SJSA1 (cell line): ENCODE measurements around the gene HMGCS2. TPM values are rescaled to one million over a fixed set of nuclear protein-coding genes. Genes with fewer than 3 reads are reported as not detected.

Source experiments
- DNase-seq, 2 experiments: peaks; one replicate each; pipeline ENCODE4 v3.0.0-alpha.2; 2015 to 2020; ENCODE audit warnings: low spot score in 2 of 2, low read depth in 1 of 2
- H3K27ac ChIP-seq: fragments of 250-450 bp; sonication (Bioruptor Pico); 2 replicates; pipeline ENCODE4 v1.5.1; 2020; ENCODE audit warnings: mild to moderate bottlenecking, moderate library complexity
- H3K27me3 ChIP-seq: fragments of 250-450 bp; sonication (Bioruptor Pico); replicated peaks from 2 replicates; pipeline ENCODE4 v1.5.1; 2020; ENCODE audit warnings: mild to moderate bottlenecking, moderate library complexity
- H3K36me3 ChIP-seq: fragments of 250-450 bp; sonication (Bioruptor Pico); 2 replicates; pipeline ENCODE4 v1.5.1; 2020; ENCODE audit warnings: mild to moderate bottlenecking
- H3K4me1 ChIP-seq: fragments of 250-450 bp; sonication (Bioruptor Pico); replicated peaks from 2 replicates; pipeline ENCODE4 v1.6.1; 2021; ENCODE audit warnings: mild to moderate bottlenecking
- H3K4me3 ChIP-seq: fragments of 250-450 bp; sonication (Bioruptor Pico); 2 replicates; pipeline ENCODE4 v1.5.1; 2020; ENCODE audit warnings: mild to moderate bottlenecking
- H3K9me3 ChIP-seq: fragments of 250-450 bp; sonication (Bioruptor Pico); replicated peaks from 2 replicates; pipeline ENCODE4 v1.5.1; 2020; ENCODE audit warnings: mild to moderate bottlenecking
- total RNA-seq: library from RNA; depleted of rRNA; stranded (reverse); fragments of >200 nt; shearing (Covaris generic); gene quantifications from 2 replicates; pipeline ENCODE4 v1.2.3, GENCODE V29; 2014; rRNA removed

Gene HMGCS2
- not detected in 2 replicates for total RNA-seq

DNA sequence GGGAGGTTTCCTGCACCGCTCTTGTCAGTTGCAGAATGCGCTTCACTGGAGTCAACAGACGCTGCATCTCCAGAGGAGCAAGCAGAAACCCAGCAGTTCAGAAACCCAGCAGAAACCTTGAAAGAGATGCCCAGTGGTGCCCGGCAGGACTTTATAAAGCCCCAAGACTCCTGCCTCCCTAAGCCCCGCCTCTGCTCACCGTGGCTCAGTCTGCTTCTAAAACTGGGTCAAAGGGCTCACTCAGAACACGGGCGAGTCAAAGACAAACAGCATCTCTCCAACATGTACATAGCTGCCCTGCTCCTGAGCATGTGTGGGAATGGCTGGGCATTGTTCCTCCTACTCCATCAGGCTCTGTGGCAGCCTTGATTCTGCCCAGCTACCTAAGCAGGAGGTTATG, at the start of gene HMGCS2:
Gene HMGCS2 (minus strand): TSS at position 128 of the 400 bp plus-strand sequence. CDS start 61 bp downstream, at position 67.
- no peaks in the 10 kb centered on the region for H3K36me3 ChIP-seq
- no peak for DNase-seq

DNA sequence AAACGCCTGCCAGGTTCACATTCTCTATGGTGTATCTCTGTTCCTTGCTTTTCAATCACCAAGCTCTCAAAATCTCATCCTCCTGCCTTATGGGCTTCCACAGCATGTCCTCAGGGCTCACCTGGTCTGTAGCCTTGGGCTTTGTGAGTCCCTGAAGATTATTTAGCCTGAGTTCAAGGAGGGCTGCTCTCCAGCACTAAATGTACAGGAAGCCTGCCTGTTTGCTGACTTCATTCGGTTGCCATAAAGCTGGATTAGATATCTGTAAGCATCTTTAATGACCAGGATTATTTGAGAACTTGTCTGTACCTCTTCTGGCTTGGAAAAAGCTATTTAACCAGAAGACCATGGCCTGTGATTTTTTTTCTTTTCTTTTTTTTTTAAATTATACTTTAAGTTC, 49.5 kb upstream of the HMGCS2 start:
- no peaks in the 10 kb centered on the region for H3K4me1 ChIP-seq
- no peaks in the 10 kb centered on the region for H3K27me3 ChIP-seq
- H3K36me3 ChIP-seq: no peaks in the 10 kb centered on the region
- H3K27ac ChIP-seq: no peak overlapping the region
- no peak for DNase-seq
- no peaks in the 10 kb centered on the region for H3K9me3 ChIP-seq
- H3K4me3 ChIP-seq: no peak overlapping the region

More for the DNA sequence above, at the start of gene HMGCS2:
- no peaks in the 10 kb centered on the region for H3K9me3 ChIP-seq
- H3K27me3 ChIP-seq: no peaks in the 10 kb centered on the region; the same call in 1 of the 2 replicates
- no peak within 1 kb of the TSS for H3K27ac ChIP-seq
- no peak within 1 kb of the TSS for H3K4me3 ChIP-seq
- no peaks in the 10 kb centered on the region; the same call in 1 of the 2 replicates for H3K4me1 ChIP-seq

DNA sequence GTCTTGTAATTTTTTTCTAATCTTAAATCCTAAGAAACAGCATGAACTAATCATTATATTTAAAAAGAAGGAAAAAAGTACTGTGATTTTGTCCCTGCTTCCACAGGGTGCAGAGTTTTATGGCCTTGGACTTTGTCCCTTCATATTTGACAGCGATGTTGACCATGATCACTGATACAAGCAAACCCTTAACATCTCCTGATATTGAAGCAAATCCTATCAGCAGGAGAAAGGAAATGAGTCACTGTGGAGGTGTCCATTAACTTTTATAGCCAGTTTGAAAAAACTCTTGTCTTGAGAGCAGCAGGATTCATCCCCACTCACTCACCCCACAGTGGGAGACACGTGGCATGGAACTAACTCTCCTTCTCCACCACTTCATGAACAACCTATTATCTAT, 47.7 kb upstream of the HMGCS2 start:
- H3K4me1 ChIP-seq: no peaks in the 10 kb centered on the region
- no peaks in the 10 kb centered on the region for H3K27me3 ChIP-seq
- no peaks in the 10 kb centered on the region for H3K9me3 ChIP-seq
- no peak overlapping the region for H3K4me3 ChIP-seq
- no peaks in the 10 kb centered on the region for H3K36me3 ChIP-seq
- no peak for DNase-seq
- no peak overlapping the region for H3K27ac ChIP-seq

DNA sequence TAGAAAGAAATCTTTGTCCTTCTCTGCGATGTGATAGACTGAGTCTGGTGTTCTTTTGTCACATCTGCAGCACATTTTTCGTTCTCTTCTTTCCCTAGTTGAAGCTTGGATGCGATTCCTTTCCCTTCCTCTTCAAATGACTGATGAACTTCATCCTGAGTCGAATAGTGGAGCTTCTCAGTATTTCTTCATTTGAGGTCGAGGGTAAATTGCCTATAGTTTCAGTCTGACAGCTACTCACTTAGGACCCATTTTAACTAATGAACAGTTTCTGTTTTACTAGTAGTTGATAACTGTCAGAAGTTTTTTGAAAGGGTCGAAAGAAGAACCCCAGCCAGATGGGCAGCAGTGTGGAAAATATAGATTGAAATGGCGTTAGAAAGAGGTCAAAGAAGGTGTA, 47.2 kb upstream of the HMGCS2 start:
- Histone ChIP-seq H3K27me3 (no peaks in the 10 kb centered on the region), H3K4me3 (no peak overlapping the region)

DNA sequence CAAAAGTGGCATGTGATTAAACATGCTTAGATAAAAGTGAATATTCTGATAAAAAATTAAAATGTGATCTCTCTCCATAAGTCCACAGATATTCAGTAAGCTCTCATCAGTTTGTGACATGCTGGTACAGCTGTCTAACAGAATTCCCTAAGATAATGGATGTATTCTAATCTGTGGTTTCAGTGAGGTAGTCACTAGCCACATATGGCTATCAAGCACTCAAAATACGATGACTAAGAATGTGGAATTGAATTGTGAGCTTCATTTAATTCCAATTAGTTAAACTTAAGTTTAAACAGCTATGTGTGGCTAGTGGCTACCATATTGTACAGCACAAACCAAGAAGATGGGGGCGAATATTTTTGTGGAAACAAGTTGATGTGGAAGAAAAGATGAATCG, 46.7 kb upstream of the HMGCS2 start:
- Histone ChIP-seq H3K4me3 (no peak overlapping the region), H3K4me1 (no peaks in the 10 kb centered on the region), H3K27me3 (no peaks in the 10 kb centered on the region), H3K36me3 (no peaks in the 10 kb centered on the region), H3K27ac (no peak overlapping the region), H3K9me3 (no peaks in the 10 kb centered on the region)
- no peak for DNase-seq

More for the DNA sequence above, 47.2 kb upstream of the HMGCS2 start:
- no peak for DNase-seq
- Histone ChIP-seq H3K27ac (no peak overlapping the region), H3K36me3 (no peaks in the 10 kb centered on the region), H3K9me3 (no peaks in the 10 kb centered on the region), H3K4me1 (no peaks in the 10 kb centered on the region)

DNA sequence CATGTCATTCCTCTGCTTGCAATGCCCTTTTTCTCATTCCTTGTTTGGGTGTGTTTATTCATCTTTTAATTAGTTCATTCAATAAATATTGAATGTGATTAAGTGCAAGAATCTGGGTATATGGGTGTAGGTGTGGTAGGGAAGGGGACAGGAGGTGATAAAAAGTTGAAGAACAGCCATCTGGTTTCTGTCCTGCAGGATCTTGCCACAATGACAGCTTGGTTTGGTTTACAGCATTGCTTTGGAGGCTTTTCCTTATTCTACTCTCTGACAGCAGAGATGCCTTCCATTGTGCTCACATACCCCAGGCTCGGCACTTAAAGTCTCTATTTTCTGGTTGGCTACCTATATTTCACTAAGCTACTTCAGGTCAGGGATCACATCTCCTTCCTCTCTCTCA, 45.6 kb upstream of the HMGCS2 start:
- no peaks in the 10 kb centered on the region for H3K9me3 ChIP-seq
- DNase-seq: no peak
- no peaks in the 10 kb centered on the region for H3K36me3 ChIP-seq
- H3K27me3 ChIP-seq: no peaks in the 10 kb centered on the region
- no peak overlapping the region for H3K27ac ChIP-seq
- H3K4me3 ChIP-seq: no peak overlapping the region
- H3K4me1 ChIP-seq: no peaks in the 10 kb centered on the region

DNA sequence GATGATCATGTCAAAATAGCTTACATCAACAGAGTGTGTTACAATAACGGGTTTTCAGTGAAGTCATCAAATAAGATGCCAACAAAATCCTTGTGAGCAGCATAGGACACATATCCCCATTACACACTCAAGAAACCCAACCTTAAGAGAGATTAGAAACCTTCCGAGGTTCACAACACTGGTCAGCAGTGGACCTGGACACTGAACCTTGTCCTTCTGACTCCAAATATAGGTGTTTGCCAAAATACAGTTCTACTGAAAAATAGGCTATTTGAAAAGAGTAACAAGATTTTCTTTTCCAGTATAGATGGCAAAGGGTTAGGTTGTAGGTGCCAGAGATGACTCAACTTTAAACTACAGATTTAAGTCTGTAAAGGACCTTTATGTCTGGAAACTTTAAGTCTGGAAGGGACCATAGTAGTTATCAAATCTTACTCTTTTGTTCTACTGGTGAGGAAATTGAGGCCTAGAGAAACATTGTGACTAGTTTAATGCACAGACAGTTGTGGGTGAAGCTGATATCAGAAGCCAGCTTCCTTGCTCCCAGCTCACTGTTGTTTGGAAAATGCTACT, 43.4 kb upstream of the HMGCS2 start:
- Histone ChIP-seq H3K27ac (no peak overlapping the region), H3K27me3 (no peaks in the 10 kb centered on the region; the same call in 1 of the 2 replicates), H3K9me3 (no peaks in the 10 kb centered on the region), H3K4me1 (no peaks in the 10 kb centered on the region), H3K36me3 (no peaks in the 10 kb centered on the region), H3K4me3 (no peak overlapping the region)
- no peak for DNase-seq

DNA sequence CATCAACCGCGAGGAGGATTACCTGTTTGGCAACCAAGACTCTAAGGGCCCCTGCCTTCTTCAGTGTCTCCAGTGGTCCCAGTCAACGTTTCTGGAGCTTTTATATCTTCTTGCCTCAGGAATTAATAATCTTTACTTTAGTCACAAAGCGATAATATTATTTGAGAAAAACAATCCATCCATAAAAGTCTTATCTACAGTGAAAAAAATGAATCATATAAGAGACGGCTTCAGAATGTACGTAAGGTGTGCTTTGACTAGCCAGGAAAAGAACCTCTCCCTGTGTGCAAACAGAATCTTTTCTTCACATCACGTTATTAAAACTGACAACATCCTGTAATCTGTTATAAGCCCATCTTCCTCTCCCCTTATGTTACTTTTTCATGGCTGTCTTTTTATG, 42.7 kb upstream of the HMGCS2 start, which contains the start of gene REG4:
Gene REG4 (minus strand): TSS at position 74 of the 400 bp plus-strand sequence. CDS start 2,691 bp downstream, outside the sequence.
- Histone ChIP-seq H3K27ac (no peak within 1 kb of the TSS), H3K36me3 (no peaks in the 10 kb centered on the region), H3K27me3 (no peaks in the 10 kb centered on the region; the same call in 1 of the 2 replicates), H3K4me1 (no peaks in the 10 kb centered on the region), H3K9me3 (no peaks in the 10 kb centered on the region), H3K4me3 (no peak within 1 kb of the TSS)
- no peak for DNase-seq

DNA sequence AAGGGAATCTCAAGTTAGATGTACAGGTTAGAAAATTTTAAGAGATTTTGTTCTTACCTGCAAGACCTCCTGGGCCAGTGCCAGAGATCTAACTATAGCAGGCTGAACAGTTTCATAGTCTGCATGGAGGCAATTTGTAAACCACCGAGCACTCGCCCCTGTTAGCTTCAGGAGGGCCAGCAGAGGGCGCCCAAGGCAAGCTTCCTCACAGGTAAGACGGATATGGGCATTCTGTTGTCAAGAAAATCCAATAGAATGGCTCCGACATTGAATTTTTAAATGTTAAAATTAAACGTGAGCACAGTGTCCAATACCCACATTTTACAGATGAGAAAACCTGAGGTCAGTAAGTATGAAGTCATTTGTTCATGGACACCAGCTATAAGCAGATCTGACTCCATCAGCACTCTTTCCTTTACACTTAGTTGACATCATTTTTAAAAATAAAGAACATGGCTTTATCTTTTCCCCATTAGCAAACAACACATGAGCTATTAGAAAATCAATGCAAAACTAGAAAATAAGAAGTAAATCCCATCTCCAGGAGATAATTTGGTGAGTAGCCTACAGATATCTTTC, 40.4 kb upstream of the HMGCS2 start:
- no peak overlapping the region for H3K4me3 ChIP-seq
- peak; percentile 44 to 64 for DNase-seq
- H3K4me1 ChIP-seq: no peaks in the 10 kb centered on the region
- no peaks in the 10 kb centered on the region; the same call in 1 of the 2 replicates for H3K27me3 ChIP-seq
- no peaks in the 10 kb centered on the region for H3K36me3 ChIP-seq
- no peaks in the 10 kb centered on the region for H3K9me3 ChIP-seq
- H3K27ac ChIP-seq: no peak overlapping the region

DNA sequence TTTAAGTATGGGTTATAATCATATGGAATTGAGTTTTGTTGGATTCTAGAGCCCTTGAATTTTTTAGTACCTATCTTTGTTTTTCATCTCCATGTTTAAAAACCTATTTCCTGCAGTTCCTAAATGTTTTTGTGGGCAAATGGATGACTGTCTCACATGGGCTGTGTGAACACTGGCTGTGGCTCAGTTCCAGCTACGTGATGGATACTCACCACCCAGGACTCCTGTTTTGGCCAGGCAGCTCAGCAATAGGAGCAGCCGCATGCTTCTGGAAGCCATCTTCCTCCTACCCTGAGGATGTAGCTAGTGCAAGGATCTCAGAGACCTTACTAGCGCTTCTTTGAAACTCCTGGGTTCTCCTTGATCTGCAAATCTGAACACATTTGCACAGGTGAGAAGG, 39.8 kb upstream of the HMGCS2 start:
- H3K9me3 ChIP-seq: no peaks in the 10 kb centered on the region
- H3K27me3 ChIP-seq: no peaks in the 10 kb centered on the region; the same call in 1 of the 2 replicates
- no peaks in the 10 kb centered on the region for H3K36me3 ChIP-seq
- DNase-seq: no peak
- H3K27ac ChIP-seq: no peak overlapping the region
- no peaks in the 10 kb centered on the region for H3K4me1 ChIP-seq
- H3K4me3 ChIP-seq: no peak overlapping the region

DNA sequence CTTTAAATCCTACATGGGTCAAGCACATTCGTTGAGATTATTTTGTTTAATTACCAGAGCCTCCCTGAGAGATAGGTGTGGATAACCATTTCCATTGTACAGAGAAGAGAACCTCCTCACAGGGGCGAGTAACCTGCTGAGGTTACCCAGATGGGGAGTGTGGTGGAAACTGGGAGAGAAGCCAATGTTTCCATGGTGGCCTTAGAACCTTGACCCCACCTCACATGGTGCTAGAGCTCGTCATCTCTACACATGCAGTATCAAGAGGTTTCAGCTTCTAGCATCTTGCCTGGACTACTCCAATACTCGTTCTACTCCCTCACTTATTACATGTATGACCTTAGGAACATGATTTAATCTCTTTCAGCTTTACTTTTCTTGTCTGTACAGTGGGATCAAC, 37.8 kb upstream of the HMGCS2 start:
- no peaks in the 10 kb centered on the region for H3K9me3 ChIP-seq
- DNase-seq: no peak
- no peak overlapping the region for H3K27ac ChIP-seq
- no peaks in the 10 kb centered on the region for H3K36me3 ChIP-seq
- no peaks in the 10 kb centered on the region; the same call in 1 of the 2 replicates for H3K27me3 ChIP-seq
- H3K4me3 ChIP-seq: no peak overlapping the region
- no peaks in the 10 kb centered on the region for H3K4me1 ChIP-seq

DNA sequence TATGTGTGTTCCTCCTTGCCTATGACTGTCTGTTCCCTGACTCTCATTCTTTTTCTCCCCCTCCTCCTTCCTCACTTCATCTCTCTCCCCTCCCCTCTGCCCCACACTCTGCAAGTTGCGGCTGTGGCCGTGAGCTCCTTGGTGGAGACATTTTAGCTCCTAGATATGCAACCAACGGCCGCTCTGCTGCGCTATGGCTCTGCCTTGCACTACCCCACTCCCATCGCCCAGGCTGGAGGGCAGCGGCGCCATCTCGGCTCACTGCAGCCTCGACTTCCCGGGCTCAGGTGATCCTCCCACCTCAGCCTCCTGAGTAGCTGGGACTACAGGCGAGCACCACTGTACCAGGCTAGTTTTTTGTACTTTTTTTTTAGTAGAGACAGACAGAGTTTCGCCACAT, 37.0 kb upstream of the HMGCS2 start:
- Histone ChIP-seq H3K27ac (no peak overlapping the region), H3K36me3 (no peaks in the 10 kb centered on the region), H3K4me3 (no peak overlapping the region), H3K27me3 (no peaks in the 10 kb centered on the region; the same call in 1 of the 2 replicates), H3K4me1 (no peaks in the 10 kb centered on the region), H3K9me3 (no peaks in the 10 kb centered on the region)
- no peak for DNase-seq

DNA sequence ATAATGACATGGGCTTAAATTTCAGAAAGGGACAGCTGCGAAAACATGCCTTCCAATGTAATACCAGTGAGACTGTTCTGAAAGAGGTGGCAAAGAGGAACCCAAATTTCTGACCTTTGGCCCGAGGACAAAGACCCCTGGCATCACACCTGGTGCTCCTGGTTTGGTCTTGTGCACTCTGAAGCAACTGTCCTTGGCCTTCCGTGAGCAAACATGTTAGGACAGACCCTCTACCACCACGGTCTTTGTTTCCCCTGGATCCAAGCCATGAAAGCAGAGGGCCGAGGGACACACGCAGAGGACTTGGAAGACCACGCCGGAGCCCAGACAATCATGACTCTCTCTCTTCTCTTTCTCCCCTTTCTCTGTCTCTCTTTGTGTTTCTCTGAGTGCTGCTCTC, 36.5 kb upstream of the HMGCS2 start:
- no peaks in the 10 kb centered on the region for H3K9me3 ChIP-seq
- no peak overlapping the region for H3K27ac ChIP-seq
- no peaks in the 10 kb centered on the region for H3K4me1 ChIP-seq
- H3K36me3 ChIP-seq: no peaks in the 10 kb centered on the region
- H3K4me3 ChIP-seq: no peak overlapping the region
- DNase-seq: no peak
- H3K27me3 ChIP-seq: no peaks in the 10 kb centered on the region; the same call in 1 of the 2 replicates

DNA sequence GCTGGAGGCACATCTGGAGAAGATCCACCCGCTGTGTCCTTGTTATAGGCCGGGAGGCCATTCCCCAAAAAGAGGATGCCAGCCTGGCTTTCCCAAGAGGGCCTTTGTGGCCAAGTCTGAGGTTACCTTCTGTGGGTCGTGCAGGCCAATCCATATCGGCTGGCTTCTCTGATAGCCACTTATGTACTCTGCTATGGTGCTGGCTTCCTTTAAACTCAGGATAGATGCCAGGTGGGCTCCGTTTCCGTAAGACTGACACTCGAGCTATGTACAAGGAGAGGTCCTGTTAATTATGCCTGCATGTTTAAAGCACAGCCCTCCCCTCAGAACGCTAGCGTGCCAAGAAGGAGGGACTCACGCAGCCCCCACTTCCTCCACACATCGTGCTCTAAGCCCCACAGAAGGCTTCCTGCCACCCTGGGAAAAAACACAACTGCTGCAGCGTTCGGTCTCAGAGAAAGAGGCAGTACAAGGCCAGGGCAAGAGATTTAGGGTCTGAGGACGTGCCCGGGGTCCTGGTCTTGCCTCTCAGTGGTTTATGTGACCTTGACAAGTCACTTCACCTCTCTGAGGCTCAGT, 31.0 kb upstream of the HMGCS2 start:
- Histone ChIP-seq H3K9me3 (no peaks in the 10 kb centered on the region), H3K27ac (no peak overlapping the region), H3K36me3 (no peaks in the 10 kb centered on the region), H3K4me1 (no peaks in the 10 kb centered on the region), H3K4me3 (no peak overlapping the region), H3K27me3 (no peaks in the 10 kb centered on the region)
- DNase-seq: no peak
